Measurements from ENCODE around the gene ING5. TPM values are rescaled to one million over a fixed set of nuclear protein-coding genes. Genes with fewer than 3 reads are reported as not detected.
A peak's percentile ranks its signal among the peaks of the same experiment; 100 is the strongest.

Gene ING5
- total RNA-seq, 1 donor from 2014 or later, result 19.7 TPM

DNA sequence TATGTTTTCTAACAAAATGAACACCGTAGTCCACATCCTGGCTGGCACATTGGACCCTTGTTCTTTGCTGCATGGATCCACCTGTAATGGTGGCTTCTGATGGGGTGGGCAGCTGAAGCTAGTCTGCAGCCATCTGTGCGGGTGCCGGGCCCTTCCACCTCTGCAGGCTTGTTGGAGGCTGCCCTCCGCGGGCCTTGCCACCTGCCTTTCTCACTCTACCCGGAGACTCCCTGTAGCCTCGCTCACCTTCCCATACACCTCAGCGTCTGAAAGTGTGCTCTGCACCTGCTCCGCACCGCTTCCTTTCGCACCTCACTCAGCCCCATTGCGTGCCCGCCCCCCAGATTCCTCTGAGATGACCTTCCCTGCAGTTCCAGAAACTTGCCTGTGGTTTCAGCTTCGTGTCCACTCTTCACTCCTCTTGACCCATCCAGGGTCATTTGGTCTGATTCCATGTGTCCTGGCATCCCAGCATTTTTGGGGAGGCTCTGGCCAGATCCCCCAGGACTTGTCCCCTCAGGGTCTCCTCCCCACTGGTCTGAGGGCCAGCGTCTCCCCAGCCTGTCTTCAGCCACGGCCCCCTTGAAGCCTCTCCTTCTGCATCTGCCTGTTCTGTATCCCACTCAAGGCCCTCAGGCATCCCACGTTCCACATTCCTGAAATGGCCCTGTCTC, 46.2 kb upstream of the ING5 start:
- FAIRE-seq (no peak), DNase-seq (ENCODE audit: low read depth) (no peak)
- H3K4me3 ChIP-seq (ENCODE audit: low read depth, low read length), result no peak overlapping the region
- peaks cover 39% of the 10 kb centered on the region for H3K36me3 ChIP-seq (ENCODE audit: control insufficient read depth, insufficient read depth, low read length)
- H3K27me3 ChIP-seq (ENCODE audit: control insufficient read depth, insufficient read depth, low read length), result no peaks in the 10 kb centered on the region
- TF ChIP-seq, protein P1, sequence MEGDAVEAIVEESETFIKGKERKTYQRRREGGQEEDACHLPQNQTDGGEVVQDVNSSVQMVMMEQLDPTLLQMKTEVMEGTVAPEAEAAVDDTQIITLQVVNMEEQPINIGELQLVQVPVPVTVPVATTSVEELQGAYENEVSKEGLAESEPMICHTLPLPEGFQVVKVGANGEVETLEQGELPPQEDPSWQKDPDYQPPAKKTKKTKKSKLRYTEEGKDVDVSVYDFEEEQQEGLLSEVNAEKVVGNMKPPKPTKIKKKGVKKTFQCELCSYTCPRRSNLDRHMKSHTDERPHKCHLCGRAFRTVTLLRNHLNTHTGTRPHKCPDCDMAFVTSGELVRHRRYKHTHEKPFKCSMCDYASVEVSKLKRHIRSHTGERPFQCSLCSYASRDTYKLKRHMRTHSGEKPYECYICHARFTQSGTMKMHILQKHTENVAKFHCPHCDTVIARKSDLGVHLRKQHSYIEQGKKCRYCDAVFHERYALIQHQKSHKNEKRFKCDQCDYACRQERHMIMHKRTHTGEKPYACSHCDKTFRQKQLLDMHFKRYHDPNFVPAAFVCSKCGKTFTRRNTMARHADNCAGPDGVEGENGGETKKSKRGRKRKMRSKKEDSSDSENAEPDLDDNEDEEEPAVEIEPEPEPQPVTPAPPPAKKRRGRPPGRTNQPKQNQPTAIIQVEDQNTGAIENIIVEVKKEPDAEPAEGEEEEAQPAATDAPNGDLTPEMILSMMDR (IDR thresholded peaks at IDR 0.05; ENCODE audit: insufficient read depth, low read length, severe bottlenecking), result no peak

DNA sequence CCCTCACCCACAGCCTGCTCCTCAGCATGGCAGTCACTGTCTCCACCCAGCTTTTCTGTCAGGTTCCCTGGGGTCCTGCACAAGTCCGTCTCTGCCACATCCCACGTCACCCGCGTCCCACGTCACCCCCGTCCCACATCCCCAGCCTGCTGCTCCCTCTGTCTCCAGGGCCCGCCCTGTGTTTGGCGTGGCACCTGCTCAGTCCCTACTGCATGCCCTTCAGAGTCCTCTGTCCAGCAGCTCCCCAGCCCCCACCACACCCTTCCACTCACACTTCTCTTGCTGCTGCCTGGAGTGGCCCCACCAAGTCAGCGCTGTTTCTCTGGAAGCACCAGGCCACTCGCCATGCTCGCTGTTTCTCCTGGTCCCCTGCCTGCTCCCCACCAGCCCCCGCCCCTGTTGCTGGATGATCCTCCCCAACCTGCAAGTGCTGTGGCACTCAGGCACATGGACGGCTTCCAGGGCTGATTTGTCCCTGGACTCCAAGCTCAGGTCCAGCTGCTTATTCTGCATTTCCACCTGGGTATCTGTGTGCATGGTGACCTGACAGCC, 45.6 kb upstream of the ING5 start:
- Histone ChIP-seq H3K27me3 (ENCODE audit: control insufficient read depth, insufficient read depth, low read length) (no peaks in the 10 kb centered on the region), H3K36me3 (ENCODE audit: control insufficient read depth, insufficient read depth, low read length) (peaks cover 39% of the 10 kb centered on the region), H3K4me3 (ENCODE audit: low read depth, low read length) (no peak overlapping the region)
- TF ChIP-seq, protein P1 (IDR thresholded peaks at IDR 0.05; ENCODE audit: insufficient read depth, low read length, severe bottlenecking), result no peak
- FAIRE-seq, result peak; percentile 47
- DNase-seq (ENCODE audit: low read depth), result no peak

GRCh38 chr2:241657786-241658254, 44.0 kb upstream of the ING5 start:
- Histone ChIP-seq H3K27me3 (ENCODE audit: control insufficient read depth, insufficient read depth, low read length) (no peaks in the 10 kb centered on the region), H3K36me3 (ENCODE audit: control insufficient read depth, insufficient read depth, low read length) (peaks cover 33% of the 10 kb centered on the region), H3K4me3 (ENCODE audit: low read depth, low read length) (no peak overlapping the region)
- FAIRE-seq, result no peak
- DNase-seq (ENCODE audit: low read depth), result no peak
- TF ChIP-seq, protein P1 (IDR thresholded peaks at IDR 0.05; ENCODE audit: insufficient read depth, low read length, severe bottlenecking), result no peak

- Histone ChIP-seq H3K4me3 (ENCODE audit: low read depth, low read length) (no peak overlapping the region), H3K36me3 (ENCODE audit: control insufficient read depth, insufficient read depth, low read length) (peaks cover 29% of the 10 kb centered on the region), H3K27me3 (ENCODE audit: control insufficient read depth, insufficient read depth, low read length) (no peaks in the 10 kb centered on the region)
- DNase-seq (ENCODE audit: low read depth) (no peak), FAIRE-seq (no peak)
- TF ChIP-seq, protein P1 (IDR thresholded peaks at IDR 0.05; ENCODE audit: insufficient read depth, low read length, severe bottlenecking), result no peak
These were observed 43.5 kb upstream of the ING5 start for GRCh38 chr2:241658296-241658695.

- DNase-seq (ENCODE audit: low read depth), result peak; percentile 57
These were observed 42.6 kb upstream of the ING5 start for GRCh38 chr2:241659150-241659739.

More at GRCh38 chr2:241659150-241659739, 42.6 kb upstream of the ING5 start:
- FAIRE-seq, result peak; percentile 64
- no peak overlapping the region for H3K4me3 ChIP-seq (ENCODE audit: low read depth, low read length)
- H3K27me3 ChIP-seq (ENCODE audit: control insufficient read depth, insufficient read depth, low read length), result no peaks in the 10 kb centered on the region
- H3K36me3 ChIP-seq (ENCODE audit: control insufficient read depth, insufficient read depth, low read length), result peaks cover 26% of the 10 kb centered on the region
- TF ChIP-seq, protein P1 (IDR thresholded peaks at IDR 0.05; ENCODE audit: insufficient read depth, low read length, severe bottlenecking), result peak; percentile 81

Measured in bronchial epithelial cell (primary cell).